PC-3 (cell line): ENCODE data around the gene TERB1.

Experiments
- CTCF ChIP-seq: fragments of 300-600 bp; sonication (generic); conservative IDR thresholded peaks from 2 replicates; pipeline ENCODE4 v1.5.1; 2017; ENCODE audit warnings: antibody characterized with exemption, low read depth, mild to moderate bottlenecking, low read length
- EZH2 ChIP-seq: fragments of 300-600 bp; sonication (generic); IDR thresholded peaks from one replicate; pipeline ENCODE4 v1.6.1; 2017; ENCODE audit warnings: antibody characterized with exemption, mild to moderate bottlenecking, low read length; ENCODE audit not compliant: unreplicated experiment
- EZH2phosphoT487 ChIP-seq: fragments of 300-600 bp; sonication (generic); IDR thresholded peaks from 2 replicates; pipeline ENCODE4 v1.6.1; 2018; ENCODE audit warnings: mild to moderate bottlenecking, antibody characterized with exemption, low read length, borderline replicate concordance

GRCh38 chr16:66847533-66848067 lies 46.2 kb upstream of the TERB1 start:
- TF ChIP-seq CTCF (no peak), EZH2 (no peak), EZH2phosphoT487 (no peak)
